KOPT-K1 (cell line): ENCODE results near the gene ATL3.
"Not testable (repeated sequence)": the region's sequence is repeated elsewhere in the genome, so short reads cannot be mapped to it uniquely, and the experiment has no call there.

Experiments used
- H3K27ac ChIP-seq: fragments of 200-600 bp; sonication (generic); 2 replicates; pipeline ENCODE4 v1.5.1; 2016; ENCODE audit warnings: antibody characterized with exemption, mild to moderate bottlenecking, low read depth, low read length; ENCODE audit not compliant: poor library complexity, severe bottlenecking
- H3K36me3 ChIP-seq: fragments of 200-600 bp; sonication (generic); 2 replicates; pipeline ENCODE4 v1.5.1; 2017; ENCODE audit warnings: antibody characterized with exemption, mild to moderate bottlenecking, low read length, moderate library complexity; ENCODE audit not compliant: insufficient read depth
- H3K9me3 ChIP-seq: fragments of 200-600 bp; sonication (generic); 2 replicates; pipeline ENCODE4 v1.5.1; 2017; ENCODE audit warnings: antibody characterized with exemption, low read length, mild to moderate bottlenecking; ENCODE audit not compliant: insufficient read depth, poor library complexity, severe bottlenecking

Gene ATL3

GRCh38 chr11:63592975-63593395, 78.2 kb downstream of the ATL3 start:
- H3K27ac ChIP-seq, result no peak overlapping the region
- no peaks in the 10 kb centered on the region for H3K9me3 ChIP-seq
- no peaks in the 10 kb centered on the region for H3K36me3 ChIP-seq

- Histone ChIP-seq H3K9me3 (no peaks in the 10 kb centered on the region), H3K27ac (no peak overlapping the region), H3K36me3 (no peaks in the 10 kb centered on the region)
Observed at GRCh38 chr11:63590024-63590788, 81.0 kb downstream of the ATL3 start.

DNA sequence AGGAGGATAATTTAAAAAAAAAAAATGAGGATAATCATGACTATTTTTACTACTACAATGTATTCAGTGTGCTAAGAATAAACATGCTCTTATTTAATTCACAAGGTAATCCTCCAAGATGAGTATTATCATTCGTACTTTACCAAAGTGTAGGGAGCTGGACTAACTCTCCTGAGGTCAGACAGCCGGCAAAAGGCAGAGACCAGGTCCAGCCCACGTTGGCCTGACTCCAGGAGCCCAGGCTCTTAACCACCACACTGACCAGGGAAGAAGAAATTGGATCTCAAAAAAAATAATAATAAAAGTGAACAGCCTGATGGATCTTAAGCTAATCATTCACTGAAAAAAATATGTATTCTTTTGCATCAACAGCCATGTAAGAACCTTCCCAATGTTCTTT, 82.2 kb downstream of the ATL3 start:
- Histone ChIP-seq H3K36me3 (no peaks in the 10 kb centered on the region), H3K9me3 (no peaks in the 10 kb centered on the region), H3K27ac (no peak overlapping the region)

- Histone ChIP-seq H3K9me3 (peaks cover 5% of the 10 kb centered on the region), H3K27ac (no peak overlapping the region), H3K36me3 (no peaks in the 10 kb centered on the region)
Observed at GRCh38 chr11:63586451-63587166, 84.6 kb downstream of the ATL3 start.

DNA sequence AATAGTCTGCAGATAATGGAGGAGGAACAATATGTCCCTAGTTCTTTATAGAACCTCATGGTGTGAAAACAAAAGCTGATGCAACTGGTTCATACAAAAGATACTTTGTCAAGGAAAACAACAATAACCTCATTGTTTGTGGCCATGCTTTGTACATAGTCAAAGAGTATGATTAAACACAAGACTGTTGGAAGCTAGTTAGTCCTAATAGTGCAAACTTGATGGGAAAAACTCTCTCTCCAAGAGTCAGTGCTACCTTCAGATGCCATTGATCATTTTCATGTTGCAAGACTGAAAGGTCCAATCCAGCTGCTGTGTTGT, 87.9 kb downstream of the ATL3 start:
- no peak overlapping the region for H3K27ac ChIP-seq
- H3K36me3 ChIP-seq, result no peaks in the 10 kb centered on the region
- peaks cover 24% of the 10 kb centered on the region for H3K9me3 ChIP-seq

DNA sequence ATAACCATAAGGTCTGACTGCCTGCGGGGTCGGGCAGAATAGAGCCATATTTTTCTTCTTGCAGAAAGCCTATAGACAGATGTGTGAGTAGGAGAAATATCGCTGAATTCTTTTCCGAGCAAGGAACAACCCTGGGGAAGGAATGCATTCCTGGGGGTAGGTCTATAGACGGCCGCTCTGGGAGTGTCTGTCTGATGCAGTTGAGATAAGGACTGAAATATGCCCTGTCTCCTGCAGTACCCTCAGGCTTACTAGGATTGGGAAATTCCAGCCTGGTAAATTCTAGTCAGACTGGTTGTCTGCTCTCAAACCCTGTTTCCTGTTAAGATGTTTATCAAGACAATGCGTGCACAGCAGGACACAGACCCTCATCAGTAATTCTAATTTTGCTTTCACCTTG, 90.0 kb downstream of the ATL3 start:
- not testable (repeated sequence) for H3K36me3 ChIP-seq, H3K27ac ChIP-seq
- peaks cover 24% of the 10 kb centered on the region for H3K9me3 ChIP-seq

DNA sequence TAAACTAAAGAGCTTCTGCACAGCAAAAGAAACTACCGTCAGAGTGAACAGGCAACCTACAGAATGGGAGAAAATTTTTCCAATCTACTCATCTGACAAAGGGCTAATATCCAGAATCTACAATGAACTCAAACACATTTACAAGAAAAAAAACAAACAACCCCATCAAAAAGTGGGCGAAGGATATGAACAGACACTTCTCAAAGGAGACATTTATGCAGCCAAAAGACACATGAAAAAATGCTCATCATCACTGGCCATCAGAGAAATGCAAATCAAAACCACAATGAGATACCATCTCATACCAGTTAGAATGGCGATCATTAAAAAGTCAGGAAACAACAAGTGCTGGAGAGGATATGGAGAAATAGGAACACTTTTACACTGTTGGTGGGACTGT, 92.3 kb downstream of the ATL3 start:
- not testable (repeated sequence) for H3K27ac ChIP-seq, H3K36me3 ChIP-seq
- peaks cover 24% of the 10 kb centered on the region for H3K9me3 ChIP-seq

- Histone ChIP-seq H3K27ac (peak overlapping the region; percentile 49), H3K36me3 (no peaks in the 10 kb centered on the region), H3K9me3 (peaks cover 4% of the 10 kb centered on the region)
Observed at GRCh38 chr11:63574856-63575602, 96.1 kb downstream of the ATL3 start.
